Left ventricle myocardium inferior (tissue), 1 donor: ENCODE measurements around the gene TOLLIP. TPM values are rescaled to one million over a fixed set of nuclear protein-coding genes. Genes with fewer than 3 reads are reported as not detected.

Experiments
- DNase-seq: peaks from one replicate; pipeline ENCODE4 v3.0.0-alpha.2; 2020
- H3K27ac ChIP-seq: fragments of 200-600 bp; replicated peaks from 2 replicates; pipeline ENCODE4 v1.8.0; 2021
- H3K27me3 ChIP-seq: fragments of 200-600 bp; 2 replicates; pipeline ENCODE4 v1.8.0; 2021; ENCODE audit warnings: low read depth
- H3K36me3 ChIP-seq: fragments of 200-600 bp; 2 replicates; pipeline ENCODE4 v1.8.0; 2021
- H3K4me1 ChIP-seq: fragments of 200-600 bp; 2 replicates; pipeline ENCODE4 v1.8.0; 2021
- H3K4me3 ChIP-seq: fragments of 200-600 bp; 2 replicates; pipeline ENCODE4 v1.8.0; 2021; ENCODE audit warnings: mild to moderate bottlenecking, moderate library complexity
- H3K9me3 ChIP-seq: fragments of 200-600 bp; replicated peaks from 2 replicates; pipeline ENCODE4 v1.8.0; 2021
- intact Hi-C: fragments of 100-400 bp; cut with micrococcal nuclease; formaldehyde crosslinking; loops from one replicate; pipeline ENCODE4 v1.11.0; 2022
- total RNA-seq: library from RNA; stranded (reverse); fragmentation: NEBNext Ultra II Directional; extraction: Animal tissue kit (Norgen Biotek cat#: 25700); gene quantifications from one replicate; pipeline ENCODE4 v1.2.1, GENCODE V29; 2021
- TF ChIP-seq, protein P1 (sequence below): fragments of 200-600 bp; IDR thresholded peaks from 2 replicates; pipeline ENCODE4 v1.8.0; 2021; ENCODE audit warnings: antibody characterized with exemption, mild to moderate bottlenecking, borderline replicate concordance
- donor health status: DM: no; HTN: yes; CAD: no; lungs with severe emphysema.

Gene TOLLIP
- total RNA-seq, 1 donor from 2014 or later = 51.9 TPM

DNA sequence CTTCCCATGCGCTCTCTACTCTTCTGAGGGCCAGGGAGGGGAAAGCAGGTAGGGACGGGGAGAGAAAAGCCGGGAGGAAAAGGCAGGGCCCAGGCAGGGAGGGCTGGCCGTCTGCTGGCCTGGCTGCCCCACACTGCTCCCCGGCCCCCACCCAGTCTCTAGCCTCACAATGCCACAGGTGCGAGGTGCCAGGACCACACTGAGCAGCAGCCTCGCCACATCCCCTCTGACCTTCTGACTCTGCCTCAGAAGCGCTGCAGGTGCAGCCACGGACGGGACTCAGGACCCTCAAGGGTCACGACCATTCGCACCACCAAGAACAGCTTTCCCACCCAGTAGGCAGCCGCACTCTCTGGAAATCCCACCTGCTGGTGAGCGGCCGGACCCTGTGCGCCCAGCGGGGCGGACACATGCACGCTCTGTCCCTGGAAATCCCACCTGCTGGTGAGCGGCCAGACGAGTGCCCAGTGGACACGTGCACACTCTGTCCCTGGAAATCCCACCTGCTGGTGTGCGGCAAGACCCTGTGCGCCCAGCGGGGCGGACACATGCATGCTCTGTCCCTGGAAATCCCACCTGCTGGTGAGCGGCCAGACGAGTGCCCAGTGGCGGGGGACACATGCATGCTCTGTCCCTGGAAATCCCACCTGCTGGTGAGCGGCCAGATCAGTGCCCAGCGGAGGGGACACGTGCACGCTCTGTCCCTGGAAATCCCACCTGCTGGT lies 20.1 kb downstream of the TOLLIP start:
- Histone ChIP-seq H3K4me1 (peaks cover 15% of the 10 kb centered on the region), H3K4me3 (no peak overlapping the region), H3K27me3 (no peaks in the 10 kb centered on the region), H3K36me3 (peaks cover 71% of the 10 kb centered on the region), H3K9me3 (no peaks in the 10 kb centered on the region), H3K27ac (no peak overlapping the region)
- DNase-seq = peak; percentile 9
- TF ChIP-seq, protein P1, sequence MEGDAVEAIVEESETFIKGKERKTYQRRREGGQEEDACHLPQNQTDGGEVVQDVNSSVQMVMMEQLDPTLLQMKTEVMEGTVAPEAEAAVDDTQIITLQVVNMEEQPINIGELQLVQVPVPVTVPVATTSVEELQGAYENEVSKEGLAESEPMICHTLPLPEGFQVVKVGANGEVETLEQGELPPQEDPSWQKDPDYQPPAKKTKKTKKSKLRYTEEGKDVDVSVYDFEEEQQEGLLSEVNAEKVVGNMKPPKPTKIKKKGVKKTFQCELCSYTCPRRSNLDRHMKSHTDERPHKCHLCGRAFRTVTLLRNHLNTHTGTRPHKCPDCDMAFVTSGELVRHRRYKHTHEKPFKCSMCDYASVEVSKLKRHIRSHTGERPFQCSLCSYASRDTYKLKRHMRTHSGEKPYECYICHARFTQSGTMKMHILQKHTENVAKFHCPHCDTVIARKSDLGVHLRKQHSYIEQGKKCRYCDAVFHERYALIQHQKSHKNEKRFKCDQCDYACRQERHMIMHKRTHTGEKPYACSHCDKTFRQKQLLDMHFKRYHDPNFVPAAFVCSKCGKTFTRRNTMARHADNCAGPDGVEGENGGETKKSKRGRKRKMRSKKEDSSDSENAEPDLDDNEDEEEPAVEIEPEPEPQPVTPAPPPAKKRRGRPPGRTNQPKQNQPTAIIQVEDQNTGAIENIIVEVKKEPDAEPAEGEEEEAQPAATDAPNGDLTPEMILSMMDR = no peak
- intact Hi-C loops = no loop called here

DNA sequence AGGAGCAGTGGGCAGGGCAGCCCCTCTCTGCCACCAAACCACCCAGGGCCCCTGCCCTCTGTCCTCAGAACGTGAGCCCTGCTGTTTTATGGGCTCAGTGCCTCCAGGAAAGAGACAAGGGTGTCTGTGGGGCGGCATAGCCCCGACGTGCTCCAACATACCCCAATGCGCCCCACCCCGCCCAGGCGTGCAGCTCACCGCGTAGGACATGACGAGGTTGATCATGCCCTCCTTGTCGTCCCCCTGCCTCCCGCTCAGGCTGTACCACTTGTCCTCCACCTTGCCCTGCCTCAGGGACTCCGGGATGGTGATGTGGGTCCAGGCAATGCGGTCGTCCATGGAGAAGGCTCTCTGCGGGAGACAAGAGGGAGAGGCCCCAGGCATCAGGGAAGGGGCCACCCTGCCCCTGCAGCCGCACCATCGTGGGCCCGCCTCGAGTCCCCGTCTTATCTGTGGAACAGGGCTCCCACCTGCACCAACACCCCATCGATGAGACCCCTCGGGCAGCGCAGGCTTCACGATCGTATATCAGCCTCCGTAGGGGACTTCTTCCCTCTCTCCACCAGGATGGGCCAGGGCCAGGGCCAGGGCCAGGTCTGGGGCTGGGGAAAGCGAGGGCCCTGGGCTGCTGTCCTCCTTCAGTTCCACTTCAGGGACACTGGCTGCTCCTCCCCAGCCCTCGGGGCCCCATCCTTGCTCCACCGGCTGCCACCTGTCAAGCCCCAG lies 20.8 kb downstream of the TOLLIP start:
- peak; percentile 13 for DNase-seq
- H3K27ac ChIP-seq = no peak overlapping the region

DNA sequence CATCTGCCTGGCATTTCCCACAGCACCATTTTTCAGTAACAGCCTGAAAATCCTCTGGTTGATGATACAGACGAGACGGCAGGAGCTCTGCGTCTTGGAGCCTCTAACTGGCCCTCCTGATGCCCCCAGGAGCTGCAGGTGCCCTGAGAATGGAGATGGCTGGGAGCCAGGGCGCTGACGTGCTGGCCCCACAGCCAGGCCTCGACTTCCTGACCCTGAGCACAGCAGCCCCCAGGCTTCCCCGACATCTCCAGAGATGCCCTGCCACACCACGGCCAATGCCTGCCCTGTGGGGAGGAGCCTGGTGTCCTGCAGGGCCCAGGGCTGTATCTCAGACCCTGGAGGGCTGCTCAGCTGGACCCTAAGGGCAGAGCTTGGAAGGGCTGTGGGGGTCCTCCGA lies 21.5 kb downstream of the TOLLIP start:
- peaks cover 73% of the 10 kb centered on the region for H3K36me3 ChIP-seq
- intact Hi-C loops = no loop called here
- no peaks in the 10 kb centered on the region for H3K9me3 ChIP-seq
- H3K27ac ChIP-seq = no peak overlapping the region
- no peaks in the 10 kb centered on the region for H3K27me3 ChIP-seq
- DNase-seq = peak; percentile 12
- no peak overlapping the region for H3K4me3 ChIP-seq
- TF ChIP-seq, protein P1 = no peak
- peaks cover 7% of the 10 kb centered on the region for H3K4me1 ChIP-seq

More for the DNA sequence above, 20.8 kb downstream of the TOLLIP start:
- TF ChIP-seq, protein P1 = no peak
- H3K36me3 ChIP-seq = peaks cover 73% of the 10 kb centered on the region
- H3K27me3 ChIP-seq = no peaks in the 10 kb centered on the region
- intact Hi-C loops = no loop called here
- peaks cover 13% of the 10 kb centered on the region for H3K4me1 ChIP-seq
- no peaks in the 10 kb centered on the region for H3K9me3 ChIP-seq
- H3K4me3 ChIP-seq = no peak overlapping the region

DNA sequence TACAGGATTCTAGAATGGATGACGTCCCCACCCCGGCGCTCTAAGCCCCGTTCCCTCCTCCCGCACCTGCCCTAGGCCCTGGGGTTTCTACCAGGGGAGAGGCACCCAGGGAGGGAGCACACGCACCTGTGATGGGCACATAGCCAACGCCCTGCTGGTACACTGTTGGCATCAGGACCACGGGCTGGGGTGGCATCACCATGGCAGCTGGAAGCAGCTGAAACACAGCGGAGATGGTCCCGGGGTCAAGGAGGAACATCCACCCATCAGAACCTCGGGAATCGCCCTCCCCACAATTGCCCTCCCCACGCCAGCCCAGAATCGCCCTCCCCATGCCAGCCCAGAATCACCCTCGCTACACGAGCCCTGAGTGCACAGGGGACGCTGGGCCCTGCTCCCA lies 23.6 kb downstream of the TOLLIP start:
- Histone ChIP-seq H3K36me3 (peaks cover 86% of the 10 kb centered on the region), H3K4me3 (no peak overlapping the region), H3K9me3 (no peaks in the 10 kb centered on the region), H3K27me3 (no peaks in the 10 kb centered on the region), H3K4me1 (peaks cover 11% of the 10 kb centered on the region), H3K27ac (no peak overlapping the region)
- TF ChIP-seq, protein P1 = no peak
- intact Hi-C loops = no loop called here
- DNase-seq = no peak

DNA sequence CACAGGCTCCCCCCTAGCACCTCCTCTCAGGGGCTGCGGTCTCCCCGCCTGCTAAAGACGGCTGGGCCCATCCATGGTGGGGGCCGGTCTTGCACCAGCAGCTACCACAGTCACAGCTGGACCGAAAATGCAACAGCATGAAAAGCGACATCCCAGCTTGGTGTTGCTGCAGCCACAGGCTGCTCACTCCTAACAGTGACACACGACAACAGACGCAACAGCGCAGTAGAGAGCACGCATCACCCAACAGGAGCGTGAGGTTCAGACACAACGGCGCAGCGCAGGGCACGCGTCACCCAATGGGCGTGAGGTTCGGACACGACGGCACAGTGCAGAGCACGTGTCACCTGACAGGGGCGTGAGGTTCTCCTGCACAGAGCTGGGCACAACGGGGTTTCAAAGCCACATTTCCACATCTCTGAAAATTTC lies 24.1 kb downstream of the TOLLIP start:
- intact Hi-C loops = no loop called here
- peaks cover 86% of the 10 kb centered on the region for H3K36me3 ChIP-seq
- H3K9me3 ChIP-seq = no peaks in the 10 kb centered on the region
- H3K4me3 ChIP-seq = no peak overlapping the region
- peaks cover 11% of the 10 kb centered on the region for H3K4me1 ChIP-seq
- H3K27me3 ChIP-seq = no peaks in the 10 kb centered on the region
- DNase-seq = no peak
- no peak overlapping the region for H3K27ac ChIP-seq
- TF ChIP-seq, protein P1 = no peak
